GM12865 (cell line): ENCODE data around the gene MOV10.

ENCODE experiments used
- DNase-seq: peaks from one replicate; pipeline ENCODE4 v3.0.0; 2010; ENCODE audit warnings: low read depth
- H3K4me3 ChIP-seq: 2 replicates; pipeline ENCODE4 v1.5.1; 2011; ENCODE audit warnings: mild to moderate bottlenecking, low read depth, low read length, control low read depth
- TF ChIP-seq, protein P1 (sequence below): IDR thresholded peaks from 2 replicates; pipeline ENCODE4 v1.5.1; 2011; ENCODE audit warnings: low read length, control low read depth, low read depth, inconsistent platforms; ENCODE audit not compliant: insufficient read depth; ENCODE audit errors: missing control alignments

MOV10 gene

DNA sequence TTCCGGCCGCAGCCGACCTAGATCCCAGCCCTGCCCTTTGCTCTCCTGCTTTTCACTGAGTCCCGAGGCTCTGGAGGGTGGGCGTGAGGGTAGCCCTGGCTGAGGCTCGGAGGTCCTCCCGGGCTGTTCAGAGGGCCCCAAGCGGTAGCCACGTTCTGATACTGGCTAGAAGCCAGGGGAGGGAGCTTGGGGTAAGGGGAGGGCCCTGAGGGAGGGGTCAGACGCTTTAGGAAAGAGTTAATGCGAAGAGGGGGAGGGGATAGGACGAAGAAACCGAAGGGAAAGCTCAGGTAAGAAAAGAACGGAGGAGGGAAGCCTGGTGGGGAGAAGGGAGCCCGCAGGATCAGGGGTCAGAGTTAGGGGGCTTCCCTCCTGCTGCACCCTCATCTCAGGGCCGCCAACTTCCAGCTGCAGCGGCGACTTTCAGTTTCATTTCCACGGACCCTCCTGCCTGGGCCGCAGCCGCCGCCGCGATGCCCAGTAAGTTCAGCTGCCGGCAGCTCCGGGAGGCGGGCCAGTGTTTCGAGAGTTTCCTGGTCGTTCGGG lies at the start of gene MOV10:
Gene MOV10 (plus strand): TSS at position 220 of the 546 bp plus-strand sequence. CDS start 254 bp downstream, at position 474.
- TF ChIP-seq, protein P1, sequence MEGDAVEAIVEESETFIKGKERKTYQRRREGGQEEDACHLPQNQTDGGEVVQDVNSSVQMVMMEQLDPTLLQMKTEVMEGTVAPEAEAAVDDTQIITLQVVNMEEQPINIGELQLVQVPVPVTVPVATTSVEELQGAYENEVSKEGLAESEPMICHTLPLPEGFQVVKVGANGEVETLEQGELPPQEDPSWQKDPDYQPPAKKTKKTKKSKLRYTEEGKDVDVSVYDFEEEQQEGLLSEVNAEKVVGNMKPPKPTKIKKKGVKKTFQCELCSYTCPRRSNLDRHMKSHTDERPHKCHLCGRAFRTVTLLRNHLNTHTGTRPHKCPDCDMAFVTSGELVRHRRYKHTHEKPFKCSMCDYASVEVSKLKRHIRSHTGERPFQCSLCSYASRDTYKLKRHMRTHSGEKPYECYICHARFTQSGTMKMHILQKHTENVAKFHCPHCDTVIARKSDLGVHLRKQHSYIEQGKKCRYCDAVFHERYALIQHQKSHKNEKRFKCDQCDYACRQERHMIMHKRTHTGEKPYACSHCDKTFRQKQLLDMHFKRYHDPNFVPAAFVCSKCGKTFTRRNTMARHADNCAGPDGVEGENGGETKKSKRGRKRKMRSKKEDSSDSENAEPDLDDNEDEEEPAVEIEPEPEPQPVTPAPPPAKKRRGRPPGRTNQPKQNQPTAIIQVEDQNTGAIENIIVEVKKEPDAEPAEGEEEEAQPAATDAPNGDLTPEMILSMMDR, result no peak
- DNase-seq, result peak; percentile 82
- peak within 1 kb of the TSS; percentile 90 for H3K4me3 ChIP-seq

GRCh38 chr1:112625696-112626095 lies 48.8 kb upstream of the MOV10 start:
- no peak for DNase-seq
- TF ChIP-seq, protein P1, result no peak
- no peak overlapping the region for H3K4me3 ChIP-seq

- TF ChIP-seq, protein P1, result no peak
- no peak for DNase-seq
- H3K4me3 ChIP-seq, result no peak overlapping the region
Observed at GRCh38 chr1:112626193-112626592, 48.3 kb upstream of the MOV10 start.

DNA sequence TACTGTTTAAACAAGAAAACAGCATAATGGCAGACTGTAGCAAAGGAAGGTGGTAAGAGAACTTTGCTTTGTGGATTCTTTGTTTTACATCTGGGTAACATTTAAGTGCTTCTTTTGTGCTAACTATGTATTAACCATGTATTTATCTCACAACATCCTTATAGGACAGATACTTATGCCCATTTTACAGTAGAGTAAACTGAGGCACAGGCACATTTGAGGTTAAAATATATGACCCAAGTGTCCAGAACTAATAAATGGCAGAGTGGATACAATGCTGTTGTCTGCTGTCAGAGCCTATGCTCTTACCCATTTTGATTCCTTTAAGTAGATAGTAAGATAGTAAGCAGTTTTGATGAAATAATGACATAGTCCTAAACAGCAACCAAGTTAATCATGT lies 47.6 kb upstream of the MOV10 start:
- TF ChIP-seq, protein P1, result no peak
- no peak overlapping the region for H3K4me3 ChIP-seq
- DNase-seq, result no peak

DNA sequence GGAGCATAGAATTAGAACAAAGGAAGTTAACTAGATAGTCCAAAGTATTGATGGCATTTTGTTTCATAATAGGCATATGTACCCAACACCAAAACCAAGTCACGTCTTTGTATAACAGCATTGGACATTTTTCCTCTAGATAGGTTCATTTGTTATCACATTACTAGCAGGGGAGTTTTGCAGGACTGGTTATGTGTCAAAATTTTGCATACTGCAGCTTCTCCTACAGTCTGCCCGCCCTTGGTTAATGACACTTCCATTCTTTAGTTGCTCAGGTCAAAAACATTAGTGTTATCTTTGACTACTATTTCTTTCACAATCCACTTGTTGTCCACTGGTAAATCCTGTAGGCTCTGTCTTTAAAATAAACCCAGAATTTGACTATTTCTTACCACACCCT lies 45.9 kb upstream of the MOV10 start:
- peak; percentile 18 for DNase-seq
- H3K4me3 ChIP-seq, result no peak overlapping the region
- TF ChIP-seq, protein P1, result no peak

- H3K4me3 ChIP-seq, result no peak overlapping the region
- TF ChIP-seq, protein P1, result no peak
Observed at GRCh38 chr1:112629256-112629655, 45.2 kb upstream of the MOV10 start.

DNA sequence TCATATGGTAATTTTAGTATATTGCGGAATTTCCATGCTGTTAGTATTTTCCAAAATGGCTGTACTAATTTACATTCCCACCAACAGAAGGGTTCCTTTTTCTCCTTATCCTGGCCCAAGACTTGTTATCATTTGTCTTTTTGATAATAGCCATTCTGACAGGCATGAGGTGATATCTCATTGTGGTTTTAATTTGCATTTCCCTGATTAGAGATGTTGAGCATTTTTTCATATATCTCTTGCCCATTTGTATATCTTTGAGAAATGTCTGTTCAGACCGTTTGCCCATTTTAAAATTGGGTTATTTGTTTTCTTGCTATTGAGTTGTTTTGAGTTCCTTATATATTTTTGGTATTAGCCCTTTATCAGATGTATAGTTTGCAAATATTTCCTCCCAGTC lies 40.8 kb upstream of the MOV10 start:
- H3K4me3 ChIP-seq, result no peak overlapping the region
- TF ChIP-seq, protein P1, result no peak
- DNase-seq, result no peak

More at GRCh38 chr1:112629256-112629655, 45.2 kb upstream of the MOV10 start:
- DNase-seq, result no peak
